Endothelial cell of umbilical vein (primary cell): ENCODE measurements around the gene ASXL1. TPM values are rescaled to one million over a fixed set of nuclear protein-coding genes. Genes with fewer than 3 reads are reported as not detected.
"Not testable (repeated sequence)": the region's sequence is repeated elsewhere in the genome, so short reads cannot be mapped to it uniquely, and the experiment has no call there.

Experiments used
- BruUV-seq: library from RNA; stranded (reverse); fragments of 400-500 nt; replicated peaks from 2 replicates; lab custom pipeline; 2021; lab: Mats Ljungman, UMichigan
- CTCF ChIA-PET: fragments of 300-600, 350-600 bp; sonication (Branson Sonifier 250); formaldehyde crosslinking; loops from one replicate; lab custom pipeline; 2021; ENCODE audit warnings: antibody characterized with exemption, inconsistent platforms; lab: Charles Lee
- POLR2A ChIA-PET: fragments of 300-600, 350-600 bp; sonication (Branson Sonifier 250); formaldehyde crosslinking; loops from one replicate; lab custom pipeline; 2021; ENCODE audit warnings: antibody characterized with exemption, inconsistent platforms; lab: Charles Lee
- DNase-seq: peaks from one replicate; pipeline ENCODE4 v3.0.0-alpha.2; 2011; ENCODE audit warnings: low read depth, low spot score
- FAIRE-seq: peaks from 2 replicates; lab custom pipeline; 2011; peaks lifted over from hg19 to GRCh38; lab: Jason Lieb, UNC
- H2AFZ ChIP-seq: 2 replicates; pipeline ENCODE4 v1.6.0; 2012; ENCODE audit warnings: low read depth, low read length, control low read depth, inconsistent platforms
- H3K27ac ChIP-seq: 2 replicates; pipeline ENCODE4 v1.5.1; 2011; ENCODE audit warnings: low read depth, mild to moderate bottlenecking, control low read depth, low read length, moderate library complexity; ENCODE audit not compliant: insufficient read depth
- H3K27me3 ChIP-seq, 2 experiments: 2 replicates each; pipeline versions ENCODE4 v1.6.0 to v1.6.1; 2011; ENCODE audit warnings: low read length in 2 of 2, mixed read lengths in 1 of 2; ENCODE audit not compliant: control insufficient read depth in 2 of 2, insufficient read depth in 2 of 2
- H3K36me3 ChIP-seq, 2 experiments: 2 replicates in 1 of 2; 3 replicates in 1 of 2; pipeline ENCODE4 v1.5.1; 2011; ENCODE audit warnings: low read length in 2 of 2, mild to moderate bottlenecking in 1 of 2, moderate library complexity in 1 of 2; ENCODE audit not compliant: control insufficient read depth in 2 of 2, insufficient read depth in 2 of 2; ENCODE audit errors: extremely low read depth in 1 of 2
- H3K4me1 ChIP-seq: 3 replicates; pipeline ENCODE4 v1.5.1; 2011; ENCODE audit warnings: mild to moderate bottlenecking, low read length; ENCODE audit not compliant: control insufficient read depth, insufficient read depth; ENCODE audit errors: extremely low read depth
- H3K4me2 ChIP-seq: 2 replicates; pipeline ENCODE4 v1.6.1; 2011; ENCODE audit warnings: low read length, control low read depth, mixed read lengths; ENCODE audit not compliant: insufficient read depth
- H3K4me3 ChIP-seq, 3 experiments: fragments of 200-600 bp in 1 of 3; sonication (generic), shearing (Covaris generic) in 1 of 3; replicated peaks in 1 of 3; 2 replicates each; pipeline ENCODE4 v1.5.1; 2011 to 2016; ENCODE audit warnings: control low read depth in 3 of 3, low read length in 3 of 3, mild to moderate bottlenecking in 2 of 3, inconsistent platforms in 1 of 3, low read depth in 1 of 3, moderate library complexity in 1 of 3; ENCODE audit not compliant: insufficient read depth in 1 of 3
- H3K79me2 ChIP-seq: 2 replicates; pipeline ENCODE4 v1.6.0; 2012; ENCODE audit warnings: low read length, inconsistent platforms; ENCODE audit not compliant: control insufficient read depth, insufficient read depth
- H3K9ac ChIP-seq: replicated peaks from 2 replicates; pipeline ENCODE3; 2011; ENCODE audit warnings: low read length, control low read depth; ENCODE audit not compliant: insufficient read depth; ENCODE audit errors: extremely low read depth
- H3K9me1 ChIP-seq: replicated peaks from 3 replicates; pipeline ENCODE4 v1.6.0; 2011; ENCODE audit warnings: mild to moderate bottlenecking, low read length; ENCODE audit not compliant: control insufficient read depth, insufficient read depth; ENCODE audit errors: extremely low read depth
- H3K9me3 ChIP-seq: replicated peaks from 2 replicates; pipeline ENCODE4 v1.5.1; 2012; ENCODE audit warnings: low read length, inconsistent platforms; ENCODE audit not compliant: control insufficient read depth, insufficient read depth
- H4K20me1 ChIP-seq: replicated peaks from 2 replicates; pipeline ENCODE3; 2011; ENCODE audit warnings: mild to moderate bottlenecking, low read length; ENCODE audit not compliant: control insufficient read depth, insufficient read depth; ENCODE audit errors: extremely low read depth
- FOS ChIP-seq: IDR thresholded peaks from 2 replicates; pipeline ENCODE4 v1.6.1; 2011; ENCODE audit warnings: mild to moderate bottlenecking, low read length, moderate library complexity, borderline replicate concordance; ENCODE audit not compliant: insufficient read depth
- dilution Hi-C: fragments of 300-500 bp; cut with MboI; formaldehyde crosslinking; loops from one replicate; pipeline ENCODE4 v1.15.0; 2019; ENCODE audit warnings: low sequenced_read_pairs; ENCODE audit not compliant: extremely low pct_ligation_motif_present
- intact Hi-C: fragments of 100-400 bp; cut with micrococcal nuclease; formaldehyde crosslinking; loops from one replicate; pipeline ENCODE4 v1.10.0; 2022
- polyA plus RNA-seq, 4 experiments: library from polyadenylated mRNA; depleted of rRNA in 3 of 4; stranded (reverse) in 3 of 4; unstranded in 1 of 4; fragments of >200 nt; gene quantifications; 2 replicates each; pipeline versions ENCODE4 v1.2.1 to v1.2.3, GENCODE V29; 2011 to 2012; ENCODE audit warnings: missing spikeins in 1 of 4
- total RNA-seq: library from RNA; stranded (reverse); gene quantifications from 2 replicates; pipeline ENCODE4 v1.2.3, GENCODE V29; 2021

ASXL1 gene
- total and polyA plus RNA-seq, 2 donors (not counting 3 experiments of a cell fraction or from before 2014, with no cell fraction given) = 45.4 to 101 TPM

DNA sequence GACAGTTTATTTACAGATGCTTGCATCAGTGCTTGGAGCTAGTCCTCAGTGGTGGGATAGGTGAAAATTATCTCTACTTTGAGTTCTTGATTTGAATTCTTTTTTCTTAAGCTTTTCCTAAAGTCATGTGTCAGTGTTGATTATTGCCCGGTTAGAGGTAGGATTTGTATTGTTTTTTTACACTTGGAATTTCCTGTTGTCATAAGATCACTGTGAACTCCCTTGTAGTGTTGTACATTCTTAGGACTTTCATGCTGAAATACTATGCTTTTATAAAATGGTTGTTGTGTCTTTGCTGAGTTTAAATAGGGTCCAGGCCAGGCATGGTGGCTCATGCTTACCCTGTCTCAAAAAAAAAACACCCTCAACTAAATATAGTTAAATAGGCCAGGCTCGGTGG is 20.3 kb downstream of the ASXL1 start:
- H2AFZ ChIP-seq = no peak overlapping the region
- peaks cover 50% of the 10 kb centered on the region for H3K79me2 ChIP-seq
- H3K4me1 ChIP-seq = peaks cover 10% of the 10 kb centered on the region
- no TSS peak for BruUV-seq
- ChIA-PET POLR2A (interaction anchor here (0.7 kb wide), 2 partner anchors 27 to 40 kb away, joined by 3 to 6 read pairs; no protein-coding TSS in a partner anchor), CTCF (interaction anchor here (1.2 to 1.4 kb wide), 3 partner anchors 11 to 15 kb away, joined by 3 to 5 read pairs (median 3); no protein-coding TSS in a partner anchor)
- H3K27me3 ChIP-seq = no peaks in the 10 kb centered on the region
- no peaks in the 10 kb centered on the region for H3K9me1 ChIP-seq
- DNase-seq (peak; percentile 54), FAIRE-seq (peak; percentile 4)
- dilution Hi-C loops (no loop called here), intact Hi-C loops (no loop called here)
- H3K27ac ChIP-seq = peak overlapping the region; percentile 42
- no peak for TF ChIP-seq FOS
- no peak overlapping the region for H3K4me3 ChIP-seq
- no peaks in the 10 kb centered on the region for H3K9me3 ChIP-seq
- H3K9ac ChIP-seq = no peak overlapping the region
- H3K36me3 ChIP-seq = no peaks in the 10 kb centered on the region
- no peaks in the 10 kb centered on the region for H4K20me1 ChIP-seq
- H3K4me2 ChIP-seq = peak overlapping the region; percentile 55

DNA sequence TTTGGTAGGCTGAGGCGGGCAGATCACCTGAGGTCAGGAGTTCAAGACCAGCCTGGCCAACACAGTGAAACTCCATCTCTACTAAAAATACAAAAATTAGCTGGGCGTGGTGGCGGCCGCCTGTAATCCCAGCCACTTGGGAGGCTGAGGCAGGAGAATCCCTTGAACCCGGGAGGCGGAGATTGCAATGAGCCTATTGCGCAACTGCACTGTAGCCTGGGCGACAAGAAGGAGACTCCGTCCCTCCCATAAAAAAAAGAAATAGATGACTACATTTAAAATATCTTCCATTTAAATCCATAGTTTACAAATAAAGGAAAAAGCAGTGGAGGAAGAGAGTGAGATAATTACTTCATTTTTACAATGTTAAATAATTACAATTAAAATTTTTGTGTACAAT is 21.9 kb downstream of the ASXL1 start:
- POLR2A ChIA-PET, H3K4me2 ChIP-seq, H4K20me1 ChIP-seq, CTCF ChIA-PET, H3K36me3 ChIP-seq, BruUV-seq, dilution Hi-C loops, H3K4me3 ChIP-seq, H3K4me1 ChIP-seq, H3K9me1 ChIP-seq, H3K27ac ChIP-seq, H3K9me3 ChIP-seq, H2AFZ ChIP-seq, DNase-seq, H3K27me3 ChIP-seq, H3K9ac ChIP-seq, FAIRE-seq, intact Hi-C loops: not testable (repeated sequence)
- H3K79me2 ChIP-seq = peaks cover 52% of the 10 kb centered on the region
